ENCODE measurements around the gene MYO15B.

Gene MYO15B

GRCh38 chr17:75547091-75547490, 40.5 kb upstream of the MYO15B start:
- TF ChIP-seq CTCF (IDR thresholded peaks at IDR 0.05) = no peak

GRCh38 chr17:75548813-75549212, 38.8 kb upstream of the MYO15B start:
- TF ChIP-seq CTCF (IDR thresholded peaks at IDR 0.05) = no peak

- no peak for TF ChIP-seq CTCF (IDR thresholded peaks at IDR 0.05)
Observed at GRCh38 chr17:75549246-75550138, 38.1 kb upstream of the MYO15B start.

- TF ChIP-seq CTCF (IDR thresholded peaks at IDR 0.05) = no peak
Observed at GRCh38 chr17:75550139-75550465, 37.5 kb upstream of the MYO15B start.

- TF ChIP-seq CTCF (IDR thresholded peaks at IDR 0.05) = no peak
Observed at GRCh38 chr17:75551266-75551665, 36.3 kb upstream of the MYO15B start.

- TF ChIP-seq CTCF (IDR thresholded peaks at IDR 0.05) = no peak
Observed at GRCh38 chr17:75552425-75553294, 34.9 kb upstream of the MYO15B start.

GRCh38 chr17:75553295-75554110, 34.1 kb upstream of the MYO15B start:
- no peak for TF ChIP-seq CTCF (IDR thresholded peaks at IDR 0.05)

Measured in LNCAP (cell line).